IMR-90 (cell line): ENCODE data around the gene TRA2B. TPM values are rescaled to one million over a fixed set of nuclear protein-coding genes. Genes with fewer than 3 reads are reported as not detected.
A peak's percentile ranks its signal among the peaks of the same experiment; 100 is the strongest.

Experiments used
- ATAC-seq: fragments of 200-7000 bp; cut with Tn5 transposase; 2 replicates; pipeline ENCODE4 v1.9.1; 2020; ENCODE audit warnings: low read depth, mild to moderate bottlenecking, moderate library complexity
- BruUV-seq: library from RNA; stranded (reverse); fragments of 400-500 nt; replicated peaks from 2 replicates; lab custom pipeline; 2021; lab: Mats Ljungman, UMichigan
- CTCF ChIA-PET: fragments of 300-600 bp; formaldehyde crosslinking; extraction: SDS; loops from one replicate; lab custom pipeline; 2021; ENCODE audit warnings: antibody characterized with exemption; lab: Yijun Ruan, JAX
- POLR2A ChIA-PET: fragments of 300-600 bp; sonication (Branson Sonifier 250); formaldehyde crosslinking; loops from one replicate; lab custom pipeline; 2022; ENCODE audit warnings: antibody characterized with exemption; ENCODE audit not compliant: unreplicated experiment; lab: Charles Lee
- DNase-seq: peaks from one replicate; pipeline ENCODE4 v3.0.0; 2013
- H2AFZ ChIP-seq: replicated peaks from 2 replicates; pipeline ENCODE3; 2013; ENCODE audit warnings: low read length, mild to moderate bottlenecking; ENCODE audit not compliant: poor library complexity
- H2AK5ac ChIP-seq: 2 replicates; pipeline ENCODE4 v1.6.1; 2013; ENCODE audit warnings: low read depth, low read length, inconsistent platforms
- H2AK9ac ChIP-seq: replicated peaks from 2 replicates; pipeline ENCODE3; 2013; ENCODE audit warnings: mild to moderate bottlenecking, low read depth, low read length, moderate library complexity; ENCODE audit not compliant: poor library complexity
- H2BK120ac ChIP-seq: 2 replicates; pipeline ENCODE4 v1.6.1; 2013; ENCODE audit warnings: low read depth, low read length, inconsistent platforms
- H2BK15ac ChIP-seq: 3 replicates; pipeline ENCODE4 v1.6.1; 2013; ENCODE audit warnings: low read depth, low read length, inconsistent platforms
- H2BK20ac ChIP-seq: 2 replicates; pipeline ENCODE4 v1.6.1; 2013; ENCODE audit warnings: low read depth, mild to moderate bottlenecking, inconsistent platforms, low read length, moderate library complexity
- H2BK5ac ChIP-seq: 2 replicates; pipeline ENCODE4 v1.6.1; 2013; ENCODE audit warnings: mild to moderate bottlenecking, low read depth, low read length, inconsistent platforms; ENCODE audit not compliant: poor library complexity, severe bottlenecking
- H3K14ac ChIP-seq: replicated peaks from 2 replicates; pipeline ENCODE4 v1.6.1; 2013; ENCODE audit warnings: low read depth, low read length, inconsistent platforms
- H3K18ac ChIP-seq: 2 replicates; pipeline ENCODE4 v1.6.1; 2013; ENCODE audit warnings: low read depth, low read length, control low read depth
- H3K23ac ChIP-seq: 2 replicates; pipeline ENCODE4 v1.6.1; 2013; ENCODE audit warnings: low read depth, low read length, inconsistent platforms
- H3K27ac ChIP-seq: 2 replicates; pipeline ENCODE4 v1.5.1; 2013; ENCODE audit warnings: mild to moderate bottlenecking, control low read depth, low read length; ENCODE audit not compliant: insufficient read depth
- H3K27me3 ChIP-seq: 2 replicates; pipeline ENCODE4 v1.6.1; 2013; ENCODE audit warnings: low read length; ENCODE audit not compliant: control insufficient read depth, insufficient read depth
- H3K36me3 ChIP-seq: 2 replicates; pipeline ENCODE4 v1.6.1; 2013; ENCODE audit warnings: low read length, mixed read lengths; ENCODE audit not compliant: control insufficient read depth, insufficient read depth
- H3K4ac ChIP-seq: 2 replicates; pipeline ENCODE4 v1.6.1; 2013; ENCODE audit warnings: low read depth, low read length, inconsistent platforms
- H3K4me1 ChIP-seq: 2 replicates; pipeline ENCODE4 v1.6.1; 2013; ENCODE audit warnings: low read length, mixed read lengths; ENCODE audit not compliant: control insufficient read depth, insufficient read depth
- H3K4me2 ChIP-seq: 2 replicates; pipeline ENCODE4 v1.6.1; 2013; ENCODE audit warnings: low read depth, mild to moderate bottlenecking, control low read depth, low read length, moderate library complexity
- H3K4me3 ChIP-seq: 2 replicates; pipeline ENCODE4 v1.5.1; 2013; ENCODE audit warnings: low read depth, mild to moderate bottlenecking, control low read depth, low read length, moderate library complexity; ENCODE audit not compliant: insufficient read depth
- H3K56ac ChIP-seq: 2 replicates; pipeline ENCODE4 v1.6.1; 2013; ENCODE audit warnings: low read length, inconsistent platforms; ENCODE audit not compliant: insufficient read depth; ENCODE audit errors: extremely low read depth
- H3K79me1 ChIP-seq, 2 experiments: 2 replicates each; pipeline ENCODE4 v1.6.1; 2013; ENCODE audit warnings: low read length in 2 of 2, inconsistent platforms in 1 of 2, low read depth in 1 of 2
- H3K9ac ChIP-seq: 2 replicates; pipeline ENCODE4 v1.6.1; 2013; ENCODE audit warnings: low read depth, low read length, control low read depth
- H3K9me1 ChIP-seq: 2 replicates; pipeline ENCODE4 v1.6.1; 2013; ENCODE audit warnings: low read length, inconsistent platforms; ENCODE audit not compliant: insufficient read depth
- H3K9me3 ChIP-seq: 2 replicates; pipeline ENCODE4 v1.6.1; 2013; ENCODE audit warnings: low read length; ENCODE audit not compliant: control insufficient read depth, insufficient read depth
- H4K20me1 ChIP-seq: 2 replicates; pipeline ENCODE4 v1.6.1; 2013; ENCODE audit warnings: low read length, inconsistent platforms; ENCODE audit not compliant: insufficient read depth
- H4K5ac ChIP-seq: 2 replicates; pipeline ENCODE4 v1.6.1; 2013; ENCODE audit warnings: mild to moderate bottlenecking, low read depth, low read length, control low read depth
- H4K8ac ChIP-seq, 2 experiments: 2 replicates each; pipeline ENCODE4 v1.6.1; 2013; ENCODE audit warnings: low read depth in 2 of 2, low read length in 2 of 2, control low read depth in 1 of 2, inconsistent platforms in 1 of 2
- H4K91ac ChIP-seq: 2 replicates; pipeline ENCODE4 v1.6.1; 2013; ENCODE audit warnings: low read depth, low read length, inconsistent platforms; ENCODE audit not compliant: insufficient read depth
- CEBPB ChIP-seq: IDR thresholded peaks from 2 replicates; pipeline ENCODE4 v1.6.1; 2012; ENCODE audit warnings: low read depth, low read length, improper control_type of control experiment
- CTCF ChIP-seq: conservative IDR thresholded peaks from 2 replicates; pipeline ENCODE4 v1.5.1; 2012; ENCODE audit warnings: mild to moderate bottlenecking, low read depth, low read length, improper control_type of control experiment
- MAZ ChIP-seq: IDR thresholded peaks from 2 replicates; pipeline ENCODE4 v1.6.1; 2012; ENCODE audit warnings: low read depth, mild to moderate bottlenecking, low read length, improper control_type of control experiment, moderate library complexity, borderline replicate concordance
- NFE2L2 ChIP-seq: fragments of 150-350 bp; IDR thresholded peaks from 2 replicates; pipeline ENCODE4 v1.6.1; 2016; ENCODE audit warnings: low read depth, mild to moderate bottlenecking, low read length
- RAD21 ChIP-seq: IDR thresholded peaks from 2 replicates; pipeline ENCODE4 v1.6.1; 2012; ENCODE audit warnings: low read length, improper control_type of control experiment
- SMC3 ChIP-seq: fragments of 150-350 bp; IDR thresholded peaks from 2 replicates; pipeline ENCODE4 v1.6.1; 2016; ENCODE audit warnings: low read depth, mild to moderate bottlenecking, antibody characterized with exemption, low read length, moderate library complexity
- WGBS, 2 experiments: methylation state at CpG; one replicate each; pipeline versions ENCODE4 v1.1.5 to v1.1.7; 2013; ENCODE audit warnings: missing lambda C conversion rate in 2 of 2; ENCODE audit not compliant: insufficient read length in 1 of 2; ENCODE audit errors: extremely low coverage in 2 of 2; 5-methylcytosine and 5-hydroxymethylcytosine counted together
- dilution Hi-C: fragments of 300-500 bp; cut with HindIII; formaldehyde crosslinking; loops from one replicate; pipeline ENCODE4 v1.14.3; 2018; ENCODE audit warnings: low sequenced_read_pairs; ENCODE audit not compliant: unreplicated experiment
- in situ Hi-C: fragments of 300-500 bp; cut with MboI; formaldehyde crosslinking; loops from 3 replicates; pipeline ENCODE4 v1.14.3; 2019; ENCODE audit warnings: low sequenced_read_pairs, inconsistent platforms, mixed read lengths
- intact Hi-C: fragments of 100-400 bp; cut with micrococcal nuclease; formaldehyde crosslinking; loops from 2 replicates; pipeline ENCODE4 v1.10.0; 2022
- polyA plus RNA-seq, 3 experiments: library from polyadenylated mRNA; depleted of rRNA; stranded (reverse); fragments of >200 nt; gene quantifications; 2 replicates each; pipeline ENCODE4 v1.2.3, GENCODE V29; 2012; ENCODE audit warnings: low replicate concordance in 1 of 3
- total RNA-seq: library from RNA; depleted of rRNA; stranded (reverse); fragments of >200 nt; gene quantifications from 2 replicates; pipeline ENCODE4 v1.2.3, GENCODE V29; 2012

Gene TRA2B
- total and polyA plus RNA-seq, 2 of the 4 experiments (the other 2 are of a cell fraction), result 127 to 208 TPM

GRCh38 chr3:185942907-185943759, 5.3 kb upstream of the TRA2B start:
- WGBS, 2 experiments, result 0% methylated on average over 3 of the region's 7 CpGs; no CpG with 5 or more reads in 1 of the 2 experiments
- no peak overlapping the region for H2BK5ac ChIP-seq
- no peaks in the 10 kb centered on the region for H3K36me3 ChIP-seq
- no peak overlapping the region for H2AK5ac ChIP-seq
- dilution Hi-C loops (no loop called here), intact Hi-C loops (no loop called here), in situ Hi-C loops (no loop called here)
- H2AK9ac ChIP-seq, result no peak overlapping the region
- H3K4me2 ChIP-seq, result peak overlapping the region; percentile 66
- H3K18ac ChIP-seq, result no peak overlapping the region
- H4K91ac ChIP-seq, result no peak overlapping the region
- H2BK120ac ChIP-seq, result no peak overlapping the region
- no peak overlapping the region for H2BK15ac ChIP-seq
- H3K27ac ChIP-seq, result no peak overlapping the region
- peak; percentile 76 for DNase-seq
- peak; percentile 60 for TF ChIP-seq SMC3
- TF ChIP-seq RAD21, result peak; percentile 65
- peak; percentile 92 for TF ChIP-seq CEBPB
- no peak for TF ChIP-seq MAZ
- peak; percentile 85 for TF ChIP-seq CTCF
- no peak for TF ChIP-seq NFE2L2
- no peak overlapping the region for H3K9ac ChIP-seq
- H3K4ac ChIP-seq, result no peak overlapping the region
- H2AFZ ChIP-seq, result peak overlapping the region; percentile 86
- no peak overlapping the region for H3K14ac ChIP-seq
- H4K5ac ChIP-seq, result no peak overlapping the region
- POLR2A ChIA-PET, result no interaction called here
- H3K9me3 ChIP-seq, result no peaks in the 10 kb centered on the region
- no peak overlapping the region for H2BK20ac ChIP-seq
- peak; percentile 99 for ATAC-seq
- H3K9me1 ChIP-seq, result no peaks in the 10 kb centered on the region
- no peaks in the 10 kb centered on the region; the same call in none of the 2 replicates for H4K20me1 ChIP-seq
- H3K4me3 ChIP-seq, result no peak overlapping the region
- no peak overlapping the region for H3K56ac ChIP-seq
- CTCF ChIA-PET, result interaction anchor here (0.6 to 1.9 kb wide), 27 partner anchors 10 to 334 kb away, joined by 3 to 40 read pairs (median 3); partner anchors contain the start of gene ETV5
- H4K8ac ChIP-seq, result no peak overlapping the region
- peaks cover 4% of the 10 kb centered on the region for H3K27me3 ChIP-seq
- BruUV-seq, result no TSS peak
- peaks cover 0 to 3% of the 10 kb centered on the region in 2 experiments; a peak in 1 of 4 replicates for H3K79me1 ChIP-seq
- H3K23ac ChIP-seq, result no peak overlapping the region
- H3K4me1 ChIP-seq, result no peaks in the 10 kb centered on the region
